Endodermal cell (in vitro differentiated cells): ENCODE measurements around the gene ZNF684. TPM values are rescaled to one million over a fixed set of nuclear protein-coding genes. Genes with fewer than 3 reads are reported as not detected.

ENCODE experiments used
- DNase-seq: peaks from one replicate; pipeline ENCODE4 v3.0.0-alpha.2; 2017
- H3K27ac ChIP-seq: 2 replicates; pipeline ENCODE4 v1.5.1; 2013; ENCODE audit warnings: mild to moderate bottlenecking, low read depth, low read length, moderate library complexity
- H3K27me3 ChIP-seq: 2 replicates; pipeline ENCODE4 v1.6.1; 2013; ENCODE audit warnings: mild to moderate bottlenecking, low read length, moderate library complexity; ENCODE audit not compliant: insufficient read depth, control insufficient read depth, poor library complexity, severe bottlenecking
- H3K36me3 ChIP-seq: 2 replicates; pipeline ENCODE4 v1.7.0; 2013; ENCODE audit warnings: mild to moderate bottlenecking, low read length, moderate library complexity; ENCODE audit not compliant: control insufficient read depth, insufficient read depth
- H3K4me1 ChIP-seq: one replicate; pipeline ENCODE4 v1.7.0; 2013; ENCODE audit warnings: low read length; ENCODE audit not compliant: control insufficient read depth, insufficient read depth
- H3K4me3 ChIP-seq: 2 replicates; pipeline ENCODE4 v1.5.1; 2013; ENCODE audit warnings: mild to moderate bottlenecking, low read length, moderate library complexity
- H3K9ac ChIP-seq: 2 replicates; pipeline ENCODE4 v1.6.1; 2013; ENCODE audit warnings: mild to moderate bottlenecking, low read length, moderate library complexity; ENCODE audit not compliant: poor library complexity, severe bottlenecking; ENCODE audit errors: extremely low read depth
- H3K9me3 ChIP-seq: 2 replicates; pipeline ENCODE4 v1.6.1; 2013; ENCODE audit warnings: mild to moderate bottlenecking, low read length, moderate library complexity; ENCODE audit not compliant: control insufficient read depth
- H3K27ac Mint-ChIP-seq: 2 replicates; pipeline ENCODE4 v1.8.0; 2020; ENCODE audit warnings: mixed read lengths
- H3K27me3 Mint-ChIP-seq: 2 replicates; pipeline ENCODE4 v1.8.0; 2021; ENCODE audit warnings: mild to moderate bottlenecking, mixed read lengths; ENCODE audit not compliant: insufficient read depth
- H3K36me3 Mint-ChIP-seq: 2 replicates; pipeline ENCODE4 v1.8.0; 2020; ENCODE audit warnings: low read depth, mixed read lengths
- H3K4me1 Mint-ChIP-seq: 2 replicates; pipeline ENCODE4 v1.8.0; 2020; ENCODE audit warnings: mixed read lengths
- H3K4me3 Mint-ChIP-seq: 2 replicates; pipeline ENCODE4 v1.8.0; 2020; ENCODE audit warnings: mild to moderate bottlenecking, moderate library complexity, mixed read lengths
- H3K9me3 Mint-ChIP-seq: 2 replicates; pipeline ENCODE4 v1.8.0; 2020; ENCODE audit warnings: mild to moderate bottlenecking, mixed read lengths
- WGBS, 2 experiments: methylation state at CpG; one replicate each; pipeline versions ENCODE4 v1.1.5 to v1.1.7; 2013; ENCODE audit warnings: missing lambda C conversion rate in 2 of 2, mixed read lengths in 1 of 2; ENCODE audit not compliant: insufficient coverage in 1 of 2, insufficient read length in 1 of 2; 5-methylcytosine and 5-hydroxymethylcytosine counted together
- total RNA-seq, 2 donors: library from RNA; stranded (reverse); fragmentation: NEBNext Ultra II Directional in 1 of 2; extraction: Animal tissue kit (Norgen Biotek cat#: 25700) in 1 of 2; gene quantifications; 2 replicates in 1 of 2; 3 replicates in 1 of 2; pipeline ENCODE4 v1.2.1, GENCODE V29; 2021
- TF ChIP-seq, protein P1 (sequence below): fragments of 200-600 bp; sonication (generic); conservative IDR thresholded peaks from 2 replicates; pipeline ENCODE4 v1.5.0; 2021; ENCODE audit warnings: antibody characterized with exemption, mild to moderate bottlenecking

The ZNF684 gene
- total RNA-seq, 2 donors from 2014 or later: 5.1 to 10.4 TPM

- 53 to 61% methylated on average over 2 to 4 of the region's 6 CpGs for WGBS, 2 experiments
These were observed 23.5 kb upstream of the ZNF684 start for GRCh38 chr1:40507973-40508372.

GRCh38 chr1:40508375-40509341 lies 22.8 kb upstream of the ZNF684 start, which contains the start of gene EXO5:
TSS of gene EXO5 (plus strand) at chr1:40508767. CDS start at chr1:40514545, 5,778 bp downstream.
- no peak within 1 kb of the TSS for H3K27ac ChIP-seq
- H3K9me3 Mint-ChIP-seq: peaks cover 38% of the 10 kb centered on the region

More at GRCh38 chr1:40507973-40508372, 23.5 kb upstream of the ZNF684 start:
- H3K36me3 Mint-ChIP-seq: peaks cover 40% of the 10 kb centered on the region
- no peak for DNase-seq
- peak overlapping the region; percentile 74 for H3K4me3 Mint-ChIP-seq
- TF ChIP-seq, protein P1, sequence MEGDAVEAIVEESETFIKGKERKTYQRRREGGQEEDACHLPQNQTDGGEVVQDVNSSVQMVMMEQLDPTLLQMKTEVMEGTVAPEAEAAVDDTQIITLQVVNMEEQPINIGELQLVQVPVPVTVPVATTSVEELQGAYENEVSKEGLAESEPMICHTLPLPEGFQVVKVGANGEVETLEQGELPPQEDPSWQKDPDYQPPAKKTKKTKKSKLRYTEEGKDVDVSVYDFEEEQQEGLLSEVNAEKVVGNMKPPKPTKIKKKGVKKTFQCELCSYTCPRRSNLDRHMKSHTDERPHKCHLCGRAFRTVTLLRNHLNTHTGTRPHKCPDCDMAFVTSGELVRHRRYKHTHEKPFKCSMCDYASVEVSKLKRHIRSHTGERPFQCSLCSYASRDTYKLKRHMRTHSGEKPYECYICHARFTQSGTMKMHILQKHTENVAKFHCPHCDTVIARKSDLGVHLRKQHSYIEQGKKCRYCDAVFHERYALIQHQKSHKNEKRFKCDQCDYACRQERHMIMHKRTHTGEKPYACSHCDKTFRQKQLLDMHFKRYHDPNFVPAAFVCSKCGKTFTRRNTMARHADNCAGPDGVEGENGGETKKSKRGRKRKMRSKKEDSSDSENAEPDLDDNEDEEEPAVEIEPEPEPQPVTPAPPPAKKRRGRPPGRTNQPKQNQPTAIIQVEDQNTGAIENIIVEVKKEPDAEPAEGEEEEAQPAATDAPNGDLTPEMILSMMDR: no peak
- H3K27ac Mint-ChIP-seq: peak overlapping the region; percentile 48
- peaks cover 21% of the 10 kb centered on the region for H3K9me3 ChIP-seq
- no peak overlapping the region for H3K27ac ChIP-seq
- peaks cover 2% of the 10 kb centered on the region for H3K27me3 Mint-ChIP-seq
- H3K27me3 ChIP-seq: no peaks in the 10 kb centered on the region
- peaks cover 11% of the 10 kb centered on the region for H3K36me3 ChIP-seq
- peak overlapping the region; percentile 91 for H3K4me3 ChIP-seq
- no peaks in the 10 kb centered on the region for H3K4me1 ChIP-seq
- H3K9ac ChIP-seq: no peak overlapping the region
- peaks cover 43% of the 10 kb centered on the region for H3K9me3 Mint-ChIP-seq
- H3K4me1 Mint-ChIP-seq: peaks cover 7% of the 10 kb centered on the region

DNA sequence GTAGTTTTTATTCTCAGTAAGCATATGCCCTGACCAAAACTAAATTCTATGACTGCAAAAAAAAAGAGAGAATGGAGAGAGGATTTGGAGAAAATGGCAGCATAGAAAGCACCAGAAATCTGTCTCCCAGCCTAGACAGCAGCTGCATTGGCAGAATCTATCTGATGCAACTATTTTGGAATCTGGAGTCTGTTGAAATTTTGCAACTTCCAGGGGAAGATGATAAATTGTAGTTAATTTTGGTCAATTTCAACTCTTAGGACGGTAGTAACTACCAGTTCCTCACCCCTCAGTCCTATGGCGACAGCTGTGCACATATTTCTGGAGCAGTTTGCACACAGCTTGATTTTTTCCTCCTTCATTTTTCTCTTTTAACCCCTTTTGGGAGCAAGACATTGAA lies 11.9 kb upstream of the ZNF684 start:
- H3K4me1 Mint-ChIP-seq: no peaks in the 10 kb centered on the region
- peaks cover 74% of the 10 kb centered on the region for H3K9me3 ChIP-seq
- H3K9me3 Mint-ChIP-seq: peaks cover 81% of the 10 kb centered on the region
- no peaks in the 10 kb centered on the region for H3K27me3 Mint-ChIP-seq
- TF ChIP-seq, protein P1: no peak
- H3K9ac ChIP-seq: no peak overlapping the region
- no peak overlapping the region for H3K4me3 ChIP-seq
- DNase-seq: no peak
- 88 to 100% methylated on average over 1 to 2 of the region's 2 CpGs for WGBS, 2 experiments
- H3K4me3 Mint-ChIP-seq: no peak overlapping the region
- H3K27ac Mint-ChIP-seq: no peak overlapping the region
- H3K27me3 ChIP-seq: no peaks in the 10 kb centered on the region
- peaks cover 14% of the 10 kb centered on the region for H3K36me3 ChIP-seq
- H3K4me1 ChIP-seq: no peaks in the 10 kb centered on the region
- H3K27ac ChIP-seq: no peak overlapping the region
- peaks cover 27% of the 10 kb centered on the region for H3K36me3 Mint-ChIP-seq

More at GRCh38 chr1:40508375-40509341, 22.8 kb upstream of the ZNF684 start, which contains the start of gene EXO5:
- peak; percentile 84 for DNase-seq
- Histone ChIP-seq H3K4me1 (no peaks in the 10 kb centered on the region), H3K36me3 (peaks cover 11% of the 10 kb centered on the region), H3K4me3 (peak within 1 kb of the TSS; percentile 91), H3K9me3 (peaks cover 19% of the 10 kb centered on the region), H3K27me3 (no peaks in the 10 kb centered on the region), H3K9ac (peak within 1 kb of the TSS; percentile 23)
- Mint-ChIP-seq H3K4me3 (peak within 1 kb of the TSS; percentile 74), H3K36me3 (peaks cover 37% of the 10 kb centered on the region), H3K27me3 (peaks cover 2% of the 10 kb centered on the region), H3K4me1 (peaks cover 7% of the 10 kb centered on the region), H3K27ac (peak within 1 kb of the TSS; percentile 48)
- TF ChIP-seq, protein P1: no peak
- WGBS, 2 experiments: 2 to 5% methylated on average over 27 to 76 of the region's 76 CpGs
